ENCODE measurements around the gene PTGS1.
"Not testable (repeated sequence)": the region's sequence is repeated elsewhere in the genome, so short reads cannot be mapped to it uniquely, and the experiment has no call there.

PTGS1 gene

GRCh38 chr9:122363131-122363530 is 7.7 kb upstream of the PTGS1 start:
- H3K9me3 Mint-ChIP-seq; H3K4me3 Mint-ChIP-seq; H3K36me3 Mint-ChIP-seq; H3K27ac Mint-ChIP-seq; ATAC-seq; DNase-seq (ENCODE audit: low spot score in 2 of 2); H3K4me1 Mint-ChIP-seq: not testable (repeated sequence)

DNA sequence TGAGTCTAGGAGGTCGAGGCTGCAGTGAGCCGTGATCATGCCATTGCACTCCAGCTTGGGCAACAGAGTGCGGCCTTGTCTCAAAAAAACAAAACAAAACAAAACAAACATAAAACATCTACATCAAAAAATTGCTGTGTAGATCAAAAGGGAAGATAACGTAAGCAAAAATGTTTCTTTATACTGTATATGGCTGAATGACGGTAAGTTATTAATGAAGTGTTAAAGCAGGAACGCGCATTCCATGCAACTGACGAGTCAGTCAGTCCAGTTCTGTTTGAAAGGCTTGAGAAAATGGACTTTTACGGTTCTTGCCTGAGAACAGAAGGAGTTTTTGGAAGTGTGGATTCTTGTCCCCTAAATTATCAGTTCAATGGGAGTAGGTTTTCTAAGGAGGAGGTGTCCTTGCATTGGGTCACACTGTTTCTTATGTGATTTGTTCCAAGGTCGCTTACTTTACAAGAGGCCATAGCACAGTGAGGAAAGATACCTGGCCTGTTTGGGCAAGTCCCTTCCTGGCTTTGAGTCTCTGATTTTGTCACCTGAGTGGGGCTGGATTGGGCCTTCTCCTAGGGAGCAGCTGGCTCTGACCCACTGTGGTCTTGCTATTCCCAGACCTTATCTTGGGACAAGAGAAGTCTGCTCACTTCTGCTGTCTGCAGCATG is 6.6 kb upstream of the PTGS1 start:
- no peak overlapping the region for H3K27ac Mint-ChIP-seq
- no peak overlapping the region for H3K4me3 Mint-ChIP-seq
- DNase-seq (ENCODE audit: low spot score in 2 of 2) (no peak), ATAC-seq (no peak)
- H3K36me3 Mint-ChIP-seq: no peaks in the 10 kb centered on the region
- H3K9me3 Mint-ChIP-seq: no peaks in the 10 kb centered on the region
- H3K4me1 Mint-ChIP-seq: peaks cover 5% of the 10 kb centered on the region

- ATAC-seq (no peak), DNase-seq (ENCODE audit: low spot score in 2 of 2) (no peak)
- H3K9me3 Mint-ChIP-seq: no peaks in the 10 kb centered on the region
- H3K4me3 Mint-ChIP-seq: no peak overlapping the region
- no peaks in the 10 kb centered on the region for H3K36me3 Mint-ChIP-seq
- H3K4me1 Mint-ChIP-seq: peaks cover 5% of the 10 kb centered on the region
- no peak overlapping the region for H3K27ac Mint-ChIP-seq
Measured at GRCh38 chr9:122364783-122365150, 6.1 kb upstream of the PTGS1 start.

DNA sequence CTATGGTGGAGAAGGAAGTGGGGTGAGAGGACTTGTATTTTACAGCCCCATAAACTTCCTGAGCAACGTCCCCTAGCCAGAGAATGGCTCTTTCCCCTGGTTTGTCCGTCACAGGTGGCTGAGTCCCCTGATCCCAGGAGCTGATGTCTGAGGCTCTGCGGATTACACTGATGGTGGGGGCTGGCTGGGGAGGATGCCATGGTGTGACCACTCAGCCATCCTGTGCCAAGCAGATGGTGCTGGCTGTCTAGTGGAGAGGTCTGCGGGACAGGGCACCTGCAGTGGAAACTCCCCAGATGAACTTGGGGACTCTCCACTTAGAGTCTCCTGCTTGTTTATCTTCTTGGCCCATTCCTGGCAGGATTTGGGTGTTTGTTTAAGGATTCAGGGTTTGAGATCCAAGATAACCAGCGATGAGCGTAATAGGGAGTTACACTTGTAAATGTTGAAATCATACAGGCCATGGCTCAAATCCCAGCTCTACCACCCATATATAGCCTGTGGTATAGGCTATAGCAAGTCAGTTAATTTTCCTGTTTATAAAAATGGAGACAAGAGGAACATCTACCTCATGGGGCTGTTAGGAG is 4.7 kb upstream of the PTGS1 start:
- ATAC-seq (no peak), DNase-seq (ENCODE audit: low spot score in 2 of 2) (no peak)
- Mint-ChIP-seq H3K4me1 (peaks cover 11% of the 10 kb centered on the region), H3K9me3 (no peaks in the 10 kb centered on the region), H3K36me3 (no peaks in the 10 kb centered on the region), H3K27ac (no peak overlapping the region), H3K4me3 (no peak overlapping the region)

- ATAC-seq: no peak
- DNase-seq (ENCODE audit: low spot score in 2 of 2): no peak
- H3K4me1 Mint-ChIP-seq: peaks cover 14% of the 10 kb centered on the region
- H3K9me3 Mint-ChIP-seq: no peaks in the 10 kb centered on the region
- no peaks in the 10 kb centered on the region for H3K36me3 Mint-ChIP-seq
- H3K27ac Mint-ChIP-seq: no peak overlapping the region
- no peak overlapping the region for H3K4me3 Mint-ChIP-seq
Measured at GRCh38 chr9:122367065-122367464, 3.8 kb upstream of the PTGS1 start.

DNA sequence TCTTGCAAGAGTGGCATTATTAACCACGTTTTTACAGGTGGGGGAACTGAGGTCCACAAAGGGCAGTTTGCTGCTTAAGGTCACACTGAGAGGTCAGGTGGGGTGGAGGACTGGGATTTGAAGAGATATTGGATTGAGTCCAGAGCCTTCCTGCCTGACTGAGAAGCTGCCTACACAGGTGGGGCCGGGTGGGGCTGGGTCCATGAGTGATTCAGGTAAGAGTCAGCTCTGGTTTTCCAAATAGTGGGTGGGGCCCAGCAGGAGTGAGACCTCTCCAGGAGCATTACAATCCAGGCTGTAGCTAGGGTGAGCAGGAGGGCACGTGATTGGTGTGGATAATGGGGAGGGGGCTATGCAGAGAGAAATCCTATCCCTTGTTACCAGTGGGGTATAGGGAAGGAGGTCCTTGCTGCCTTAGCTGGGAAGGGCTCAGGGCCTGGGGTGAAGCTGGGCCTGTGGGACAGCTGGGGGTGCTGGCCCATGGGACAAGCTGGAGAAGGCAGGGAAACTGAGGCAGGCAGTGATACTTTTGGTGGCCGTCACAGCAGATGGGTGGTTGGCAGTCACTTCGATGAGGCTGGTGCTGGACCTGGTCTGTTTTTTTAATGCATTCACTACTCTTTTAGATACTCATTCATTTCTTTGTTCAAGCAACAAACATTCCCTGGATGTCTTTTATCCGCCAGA is 2.9 kb upstream of the PTGS1 start:
- ATAC-seq: no peak
- no peak for DNase-seq (ENCODE audit: low spot score in 2 of 2)

DNA sequence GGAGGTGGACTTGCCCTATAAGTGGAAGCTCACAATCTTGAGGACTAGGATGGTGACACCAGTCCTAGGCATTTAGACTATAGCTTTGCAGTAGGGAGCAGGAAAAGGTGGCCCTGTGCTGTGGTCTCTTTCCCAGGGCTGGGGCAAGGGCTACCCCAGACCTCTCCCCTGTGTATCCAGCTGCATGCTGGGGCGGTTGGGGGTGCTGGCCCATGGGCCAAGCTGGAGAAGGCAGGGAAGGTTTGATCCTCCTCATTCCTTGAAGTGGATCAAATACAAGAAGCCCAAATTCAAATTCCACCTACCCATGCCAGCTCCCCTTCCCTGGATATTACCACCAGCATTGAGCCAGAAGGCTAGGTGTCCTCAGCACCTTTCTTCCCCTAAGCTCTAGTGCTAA is 2.2 kb upstream of the PTGS1 start:
- no peaks in the 10 kb centered on the region for H3K9me3 Mint-ChIP-seq
- no peak overlapping the region for H3K27ac Mint-ChIP-seq
- no peak overlapping the region for H3K4me3 Mint-ChIP-seq
- DNase-seq (ENCODE audit: low spot score in 2 of 2) (no peak), ATAC-seq (no peak)
- H3K36me3 Mint-ChIP-seq: no peaks in the 10 kb centered on the region
- peaks cover 14% of the 10 kb centered on the region for H3K4me1 Mint-ChIP-seq

More for the DNA sequence above, 2.9 kb upstream of the PTGS1 start:
- H3K9me3 Mint-ChIP-seq: no peaks in the 10 kb centered on the region
- H3K4me3 Mint-ChIP-seq: no peak overlapping the region
- no peak overlapping the region for H3K27ac Mint-ChIP-seq
- H3K36me3 Mint-ChIP-seq: no peaks in the 10 kb centered on the region
- H3K4me1 Mint-ChIP-seq: peaks cover 14% of the 10 kb centered on the region

DNA sequence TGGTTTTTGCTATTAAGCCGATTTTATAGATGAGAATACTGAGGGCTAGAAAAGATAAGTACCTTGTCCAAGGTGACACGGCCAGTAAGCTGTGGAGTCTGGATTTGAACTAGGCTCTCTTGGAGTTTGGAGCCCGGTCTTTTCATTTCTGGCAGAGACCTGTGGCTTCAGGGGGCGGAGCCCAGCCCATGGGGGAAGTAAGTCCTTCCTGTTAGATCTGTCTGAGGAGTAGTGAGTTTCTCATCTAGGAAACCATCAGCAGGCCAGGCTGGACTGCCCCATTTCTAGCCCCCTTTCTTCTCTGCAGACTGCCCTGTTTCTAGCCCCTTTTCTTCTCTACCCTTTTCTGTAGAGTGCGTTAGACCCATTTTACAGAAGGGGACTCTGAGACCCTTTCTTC is 521 bp upstream of the PTGS1 start:
- H3K4me1 Mint-ChIP-seq: peaks cover 14% of the 10 kb centered on the region
- H3K36me3 Mint-ChIP-seq: no peaks in the 10 kb centered on the region
- DNase-seq (ENCODE audit: low spot score in 2 of 2) (no peak), ATAC-seq (no peak)
- no peak overlapping the region for H3K27ac Mint-ChIP-seq
- H3K9me3 Mint-ChIP-seq: no peaks in the 10 kb centered on the region
- H3K4me3 Mint-ChIP-seq: peak overlapping the region; percentile 62

DNA sequence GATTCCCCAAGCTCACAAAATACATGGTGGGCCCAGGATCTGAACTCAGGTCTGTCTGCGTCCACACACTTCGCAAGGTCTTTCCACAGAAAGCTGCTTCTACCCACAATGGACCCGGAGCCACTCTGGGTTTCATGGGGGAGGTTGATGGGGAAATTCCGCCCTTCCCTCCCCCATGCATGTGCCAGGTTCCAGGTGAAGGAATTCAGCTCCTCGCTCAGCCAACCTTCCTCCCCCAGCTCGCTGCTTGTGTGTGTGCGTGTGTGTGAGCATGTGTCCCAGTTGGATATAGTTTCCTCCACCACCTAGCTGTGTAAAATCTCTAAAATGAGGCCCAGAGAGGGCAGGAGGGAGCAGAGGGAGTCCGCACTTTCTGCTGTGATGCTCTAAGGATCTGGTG is 1.0 kb downstream of the PTGS1 start:
- no peak overlapping the region for H3K4me3 Mint-ChIP-seq
- H3K27ac Mint-ChIP-seq: no peak overlapping the region
- DNase-seq (ENCODE audit: low spot score in 2 of 2): no peak

GRCh38 chr9:122372856-122373845 is 2.3 kb downstream of the PTGS1 start:
- Mint-ChIP-seq H3K4me1 (peaks cover 14% of the 10 kb centered on the region), H3K4me3 (no peak overlapping the region), H3K9me3 (no peaks in the 10 kb centered on the region), H3K36me3 (no peaks in the 10 kb centered on the region), H3K27ac (no peak overlapping the region)
- ATAC-seq: no peak
- DNase-seq (ENCODE audit: low spot score in 2 of 2): no peak

More for the DNA sequence above, 1.0 kb downstream of the PTGS1 start:
- Mint-ChIP-seq H3K4me1 (peaks cover 14% of the 10 kb centered on the region), H3K36me3 (no peaks in the 10 kb centered on the region), H3K9me3 (no peaks in the 10 kb centered on the region)
- ATAC-seq: no peak

DNA sequence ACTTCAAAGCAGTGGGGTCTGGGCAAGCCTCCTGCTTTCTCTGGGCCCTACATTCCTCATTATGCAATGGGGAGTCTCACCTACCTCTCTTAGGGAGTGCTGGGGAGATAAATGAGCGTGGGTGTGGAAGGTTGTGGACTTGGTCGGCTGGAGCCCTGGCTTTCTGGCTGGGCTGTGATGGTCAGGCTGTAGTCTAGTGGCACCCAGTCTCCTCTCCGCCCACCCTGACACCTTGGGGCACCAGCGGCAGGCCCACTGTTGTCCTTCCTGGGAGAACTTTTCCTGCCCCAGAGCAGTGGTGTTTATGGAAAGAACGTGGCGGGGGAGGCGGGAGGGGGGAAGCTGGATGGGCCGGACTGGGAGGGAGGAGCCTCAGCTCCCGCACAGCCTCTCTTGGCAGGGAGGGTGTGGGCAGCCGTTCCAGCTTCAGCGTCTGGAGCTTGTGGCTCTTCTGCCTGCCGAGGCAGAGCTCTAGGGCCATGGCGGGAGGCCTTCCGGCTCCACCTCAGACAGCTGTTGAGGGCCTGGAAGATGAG is 4.1 kb downstream of the PTGS1 start:
- Mint-ChIP-seq H3K27ac (no peak overlapping the region), H3K36me3 (no peaks in the 10 kb centered on the region), H3K9me3 (no peaks in the 10 kb centered on the region), H3K4me1 (peaks cover 14% of the 10 kb centered on the region), H3K4me3 (no peak overlapping the region)
- no peak for ATAC-seq
- DNase-seq (ENCODE audit: low spot score in 2 of 2): no peak

DNA sequence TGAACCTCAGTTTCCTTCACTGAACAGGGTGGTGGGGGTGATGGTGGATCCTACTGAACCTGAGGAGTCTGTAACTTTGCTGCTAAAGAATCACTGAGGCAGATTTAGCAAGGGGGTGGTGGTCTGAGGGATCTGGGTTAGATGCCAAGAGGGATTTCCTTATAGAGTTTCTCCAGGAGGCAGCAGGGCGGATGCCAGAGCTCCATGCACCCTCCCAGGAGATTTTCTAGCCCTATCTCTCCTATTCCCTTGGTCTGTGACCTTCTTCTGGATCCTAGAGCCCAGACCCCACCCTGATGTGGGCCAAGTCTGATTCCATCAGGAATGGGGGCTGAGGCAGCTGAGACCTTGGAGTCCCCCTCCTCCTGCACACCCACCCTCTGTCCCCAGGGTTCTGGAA is 6.0 kb downstream of the PTGS1 start:
- Mint-ChIP-seq H3K9me3 (no peaks in the 10 kb centered on the region), H3K27ac (no peak overlapping the region), H3K36me3 (no peaks in the 10 kb centered on the region), H3K4me3 (no peak overlapping the region), H3K4me1 (no peaks in the 10 kb centered on the region)
- ATAC-seq (no peak), DNase-seq (ENCODE audit: low spot score in 2 of 2) (no peak)

GRCh38 chr9:122377241-122378164 is 6.7 kb downstream of the PTGS1 start:
- no peaks in the 10 kb centered on the region for H3K9me3 Mint-ChIP-seq
- no peak overlapping the region for H3K4me3 Mint-ChIP-seq
- H3K27ac Mint-ChIP-seq: no peak overlapping the region
- DNase-seq (ENCODE audit: low spot score in 2 of 2) (no peak), ATAC-seq (no peak)
- H3K4me1 Mint-ChIP-seq: no peaks in the 10 kb centered on the region
- no peaks in the 10 kb centered on the region for H3K36me3 Mint-ChIP-seq

- ATAC-seq (no peak), DNase-seq (ENCODE audit: low spot score in 2 of 2) (no peak)
- Mint-ChIP-seq H3K27ac (no peak overlapping the region), H3K36me3 (no peaks in the 10 kb centered on the region), H3K9me3 (no peaks in the 10 kb centered on the region), H3K4me1 (no peaks in the 10 kb centered on the region), H3K4me3 (no peak overlapping the region)
Measured at GRCh38 chr9:122378236-122378635, 7.4 kb downstream of the PTGS1 start.

Data from stimulated activated effector memory CD8-positive, alpha-beta T cell treated with anti-CD3 and anti-CD28 coated beads, Interleukin-12 subunit alpha, Interleukin-12 subunit beta, amount 100 ng/mL, for 72 hours (primary cell).